ENCODE results near the gene CDK5RAP1. TPM values are rescaled to one million over a fixed set of nuclear protein-coding genes. Genes with fewer than 3 reads are reported as not detected.

The CDK5RAP1 gene, protein sequence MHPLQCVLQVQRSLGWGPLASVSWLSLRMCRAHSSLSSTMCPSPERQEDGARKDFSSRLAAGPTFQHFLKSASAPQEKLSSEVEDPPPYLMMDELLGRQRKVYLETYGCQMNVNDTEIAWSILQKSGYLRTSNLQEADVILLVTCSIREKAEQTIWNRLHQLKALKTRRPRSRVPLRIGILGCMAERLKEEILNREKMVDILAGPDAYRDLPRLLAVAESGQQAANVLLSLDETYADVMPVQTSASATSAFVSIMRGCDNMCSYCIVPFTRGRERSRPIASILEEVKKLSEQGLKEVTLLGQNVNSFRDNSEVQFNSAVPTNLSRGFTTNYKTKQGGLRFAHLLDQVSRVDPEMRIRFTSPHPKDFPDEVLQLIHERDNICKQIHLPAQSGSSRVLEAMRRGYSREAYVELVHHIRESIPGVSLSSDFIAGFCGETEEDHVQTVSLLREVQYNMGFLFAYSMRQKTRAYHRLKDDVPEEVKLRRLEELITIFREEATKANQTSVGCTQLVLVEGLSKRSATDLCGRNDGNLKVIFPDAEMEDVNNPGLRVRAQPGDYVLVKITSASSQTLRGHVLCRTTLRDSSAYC
- total RNA-seq (2022; extraction: Qiagen RNA extraction), result 30.6 to 34.8 TPM (median 32.0 TPM) in 5 replicates

GRCh38 chr20:33401184-33401920, at the start of gene CDK5RAP1:
CDK5RAP1 (minus strand) TSS chr20:33401519; CDS start chr20:33397064, 4,455 bp downstream.

GRCh38 chr20:33443512-33444239, 42.4 kb upstream of the CDK5RAP1 start, which contains the start of gene SNTA1:
SNTA1 (minus strand) TSS chr20:33443763; CDS start chr20:33443620, 143 bp downstream.

Other genes starting within 250 kb of the CDK5RAP1 start
- gene BPIFA2, start 233.4 kb downstream of the CDK5RAP1 start, total RNA-seq (2022; extraction: Qiagen RNA extraction), result 0.08 to 0.12 TPM (median 0.09 TPM) in 3 of 5 replicates, not detected in the others
- gene BPIFA3, start 184.2 kb downstream of the CDK5RAP1 start, total RNA-seq (2022; extraction: Qiagen RNA extraction), result not detected in 5 replicates
- gene BPIFA1, start 165.5 kb downstream of the CDK5RAP1 start, total RNA-seq (2022; extraction: Qiagen RNA extraction), result not detected in 5 replicates
- gene BPIFB1, start 118.3 kb downstream of the CDK5RAP1 start, total RNA-seq (2022; extraction: Qiagen RNA extraction), result 0.06 to 0.17 TPM (median 0.12 TPM) in 4 of 5 replicates, not detected in the other
- 9.3 to 12.0 TPM (median 10.6 TPM) in 5 replicates for gene SNTA1, start 42.2 kb upstream of the CDK5RAP1 start, total RNA-seq (2022; extraction: Qiagen RNA extraction)
- gene CBFA2T2, start 88.6 kb upstream of the CDK5RAP1 start, total RNA-seq (2022; extraction: Qiagen RNA extraction), result 4.6 to 5.8 TPM (median 5.6 TPM) in 5 replicates

Data from A549 treated with Hydrocortisone at 1 μM for 4 hours (cell line).